Measurements from ENCODE around the gene ST3GAL2.
"Not testable (repeated sequence)": the region's sequence is repeated elsewhere in the genome, so short reads cannot be mapped to it uniquely, and the experiment has no call there.

ST3GAL2 gene

GRCh38 chr16:70417661-70418060 is 21.2 kb downstream of the ST3GAL2 start:
- no peak for DNase-seq (ENCODE audit: low spot score)

- DNase-seq (ENCODE audit: low spot score) = no peak
Observed at GRCh38 chr16:70416748-70417616, 21.9 kb downstream of the ST3GAL2 start.

GRCh38 chr16:70413572-70413971 is 25.3 kb downstream of the ST3GAL2 start:
- not testable (repeated sequence) for DNase-seq (ENCODE audit: low spot score)

- DNase-seq (ENCODE audit: low spot score) = no peak
Observed at GRCh38 chr16:70412385-70412784, 26.5 kb downstream of the ST3GAL2 start.

DNA sequence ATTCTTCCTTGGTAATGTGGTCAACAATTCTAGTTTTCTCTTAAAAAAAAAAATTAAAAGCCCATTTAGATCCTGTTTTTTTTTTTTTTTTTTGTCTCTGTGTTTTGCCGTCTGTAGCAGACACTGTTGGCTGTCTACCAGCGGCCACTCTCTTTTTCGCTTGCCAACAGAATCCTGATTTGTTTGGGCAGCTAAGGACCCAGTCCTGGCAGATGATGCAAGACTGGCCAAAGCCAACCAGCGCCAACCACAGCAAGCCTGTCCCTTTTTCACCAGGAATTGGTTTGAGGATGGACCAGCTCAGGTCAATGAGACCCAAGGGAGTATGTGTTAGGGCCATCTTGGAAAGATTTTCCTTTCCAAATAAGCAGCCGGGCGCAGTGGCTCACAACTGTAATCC is 28.2 kb downstream of the ST3GAL2 start:
- no peak for DNase-seq (ENCODE audit: low spot score)

DNA sequence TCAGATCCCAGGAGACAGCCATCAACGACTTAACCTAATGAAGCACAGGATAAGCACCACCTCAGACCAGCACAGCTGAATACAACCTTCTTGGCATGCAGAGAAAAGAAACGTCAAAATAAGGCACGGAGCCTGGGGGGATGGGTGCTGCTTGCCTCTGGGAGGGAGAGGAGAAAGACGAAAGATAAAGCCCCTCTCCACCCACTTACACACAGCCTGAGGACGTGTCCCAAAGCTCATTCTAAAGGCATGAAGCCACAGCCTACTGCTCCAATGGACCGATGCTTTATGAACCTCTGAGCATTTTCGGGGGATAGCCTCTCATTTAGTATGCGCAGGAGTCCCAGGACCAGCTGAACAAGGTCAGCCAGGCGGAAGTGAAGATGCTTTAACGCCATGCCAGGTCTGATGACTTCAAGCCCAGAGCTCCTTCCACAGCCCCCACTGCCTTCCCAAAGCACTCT is 31.1 kb downstream of the ST3GAL2 start:
- no peak for DNase-seq (ENCODE audit: low spot score)

DNA sequence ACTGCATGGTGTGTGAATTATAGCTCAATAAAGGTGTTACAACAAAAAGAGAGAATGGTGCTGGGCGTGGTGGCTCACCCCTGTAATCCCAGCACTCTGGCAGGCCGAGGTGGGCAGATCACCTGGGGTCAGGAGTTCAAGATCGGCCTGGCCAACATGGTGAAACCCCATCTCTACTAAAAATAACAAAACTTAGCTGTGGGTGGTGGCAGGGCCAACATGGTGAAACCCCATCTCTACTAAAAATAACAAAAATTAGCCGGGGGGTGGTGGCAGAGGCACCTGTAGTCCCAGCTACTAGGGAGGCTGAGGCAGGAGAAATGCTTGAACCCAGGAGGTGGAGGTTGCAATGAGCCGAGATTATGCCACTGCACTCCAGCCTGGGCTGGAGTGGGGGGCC is 32.8 kb downstream of the ST3GAL2 start:
- DNase-seq (ENCODE audit: low spot score) = not testable (repeated sequence)

DNA sequence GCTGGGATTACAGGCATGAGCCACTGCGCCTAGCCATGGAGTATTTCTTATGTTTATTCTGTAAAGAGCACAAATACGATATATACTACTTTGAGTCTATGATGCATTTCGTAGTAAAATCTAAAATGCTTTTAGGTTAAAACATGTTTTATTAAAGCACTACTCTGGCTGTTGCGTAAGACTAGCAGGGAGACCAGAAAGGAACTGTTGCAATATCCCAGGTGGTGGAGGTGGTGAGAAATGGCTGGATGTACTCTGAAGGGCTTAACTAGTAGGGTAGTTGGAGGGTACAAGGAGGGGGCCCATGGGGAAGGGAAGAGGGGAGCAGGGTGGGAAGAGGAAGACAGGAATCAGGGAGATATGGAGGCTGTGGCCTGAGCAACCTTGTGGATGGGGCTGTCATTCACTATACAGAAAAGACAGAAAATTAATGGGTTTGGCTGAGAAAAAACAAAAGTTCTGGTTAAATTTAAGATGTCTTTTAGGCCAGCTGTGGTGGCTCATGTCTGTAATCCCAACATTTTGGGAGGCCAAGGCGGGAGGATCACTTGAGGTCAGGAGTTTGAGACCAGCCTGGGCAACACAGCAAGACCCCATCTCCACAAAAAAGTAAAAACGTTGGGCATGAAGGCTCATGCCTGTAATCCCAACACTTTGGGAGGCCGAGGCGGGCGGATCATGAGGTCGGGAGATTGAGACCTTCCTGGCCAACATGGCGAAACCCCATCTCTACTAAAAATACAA is 35.8 kb downstream of the ST3GAL2 start:
- no peak for DNase-seq (ENCODE audit: low spot score)

DNA sequence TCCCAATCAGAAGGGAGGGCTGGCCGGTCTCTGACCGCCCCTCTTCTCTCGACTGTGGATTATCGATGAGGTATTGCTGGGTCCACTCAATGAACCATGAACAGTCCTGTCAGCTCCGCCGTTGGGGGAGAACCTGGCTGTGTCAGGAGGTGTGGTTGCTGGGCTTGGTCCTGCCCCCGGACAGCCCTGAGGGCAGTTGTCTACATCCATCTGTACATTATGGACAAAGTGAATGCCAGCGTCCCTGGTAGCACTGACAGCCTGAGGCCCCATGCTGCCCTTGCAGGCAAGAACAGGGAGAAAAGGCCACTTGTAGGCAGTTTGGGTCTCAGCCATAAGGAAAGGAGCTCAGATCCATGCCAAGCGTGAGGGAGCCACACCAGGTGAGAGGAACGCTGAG is 38.9 kb downstream of the ST3GAL2 start:
- DNase-seq (ENCODE audit: low spot score) = no peak

- DNase-seq (ENCODE audit: low spot score) = no peak
Observed at GRCh38 chr16:70399381-70399780, 39.5 kb downstream of the ST3GAL2 start.

- DNase-seq (ENCODE audit: low spot score) = no peak
Observed at GRCh38 chr16:70398177-70398743, 40.6 kb downstream of the ST3GAL2 start.

DNA sequence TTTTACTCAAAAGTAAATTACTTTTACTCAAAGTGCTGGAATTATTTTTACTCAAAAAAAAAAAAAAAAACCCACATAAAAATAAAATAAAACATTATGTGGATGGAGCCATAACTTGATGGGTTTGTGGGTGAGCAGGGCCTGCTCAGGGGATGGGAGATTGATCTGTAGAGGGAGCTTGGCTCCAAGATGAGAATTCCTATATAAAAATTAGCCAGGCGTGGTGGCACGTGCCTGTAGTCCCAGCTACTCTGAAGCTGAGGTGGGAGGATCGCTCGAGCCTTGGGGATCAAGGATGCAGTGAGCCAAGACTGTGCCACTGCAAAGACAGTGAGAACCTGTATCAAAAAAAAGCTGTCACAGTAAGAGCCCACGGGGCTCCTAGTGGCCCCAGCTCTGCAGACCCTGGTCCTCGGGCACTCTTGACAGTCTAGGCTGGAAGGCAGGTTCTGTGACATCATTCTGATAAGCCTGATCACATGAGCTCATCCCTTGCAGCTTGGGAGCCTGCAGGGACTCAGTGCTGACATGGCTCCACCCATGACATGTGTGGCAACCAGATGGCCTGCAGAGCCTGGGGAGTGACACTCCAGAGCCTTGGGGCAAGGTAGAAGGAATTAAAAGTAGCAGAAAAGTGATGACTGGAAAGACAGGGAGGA is 42.5 kb downstream of the ST3GAL2 start:
- peak; percentile 70 for DNase-seq (ENCODE audit: low spot score)

DNA sequence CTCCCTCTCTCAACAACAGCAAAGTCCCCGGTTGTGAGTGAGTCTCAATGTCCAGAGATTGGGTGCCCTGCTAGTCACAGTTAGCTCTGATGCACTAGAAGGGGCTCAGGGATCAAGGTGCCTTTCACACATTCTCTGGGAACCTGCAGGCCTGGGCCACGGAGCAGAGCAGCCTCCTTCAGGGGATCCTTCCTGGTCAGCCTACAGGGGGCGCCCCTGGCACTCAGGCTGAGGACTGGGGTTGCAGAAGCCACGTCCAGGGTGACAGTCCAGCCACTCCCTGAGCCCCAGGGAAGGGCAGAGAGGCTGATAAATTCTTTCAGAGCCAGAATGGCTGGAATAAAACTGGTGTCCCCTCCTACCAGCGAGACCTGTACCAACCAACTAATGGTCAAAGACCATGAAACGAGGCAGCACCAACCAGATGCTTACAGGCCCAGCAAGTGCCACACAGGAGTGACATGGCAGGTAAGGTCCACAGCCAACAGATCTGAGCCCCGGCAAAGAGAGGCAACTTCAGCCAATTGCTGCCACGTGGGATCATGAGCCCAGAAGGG is 43.5 kb downstream of the ST3GAL2 start:
- DNase-seq (ENCODE audit: low spot score) = peak; percentile 54

DNA sequence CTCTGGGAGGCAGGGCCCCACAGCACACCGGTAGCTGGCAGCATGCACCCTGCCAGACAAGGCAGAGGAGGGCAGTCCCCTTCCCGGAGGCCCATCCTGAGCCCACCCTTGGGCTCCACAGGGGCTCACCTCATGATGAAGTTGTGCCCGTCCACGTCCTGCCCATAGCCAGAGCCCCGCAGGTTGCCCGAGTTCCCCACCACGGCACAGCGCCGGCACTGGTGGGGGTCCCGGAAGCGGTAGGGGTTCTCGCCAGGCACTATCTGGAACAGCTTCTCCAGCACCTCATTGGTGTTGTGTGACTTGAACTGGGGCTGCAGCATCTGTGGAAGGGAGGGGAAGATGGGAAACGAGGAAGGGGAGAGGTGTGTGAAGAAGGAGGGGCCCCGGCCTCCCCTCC is 44.0 kb downstream of the ST3GAL2 start:
- no peak for DNase-seq (ENCODE audit: low spot score)

DNA sequence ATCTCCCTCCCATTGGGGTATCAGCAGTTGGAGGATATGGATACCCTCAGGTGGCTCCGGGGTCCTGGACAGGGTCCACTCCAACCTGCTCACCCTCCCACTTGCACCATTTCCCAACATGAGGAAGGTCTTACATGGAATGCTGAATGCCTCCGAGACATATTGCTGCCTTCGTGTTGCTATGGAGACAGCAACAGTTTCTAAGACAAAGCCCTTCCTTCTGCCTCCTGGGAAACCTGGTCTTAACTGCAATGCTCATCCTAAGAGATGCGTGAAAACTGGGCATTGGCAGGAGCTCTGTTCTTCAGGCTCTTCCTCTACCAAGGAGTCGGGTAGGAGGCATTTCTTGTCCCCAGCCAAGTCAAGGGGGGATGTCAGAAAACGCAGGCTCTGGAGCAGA is 45.2 kb downstream of the ST3GAL2 start:
- DNase-seq (ENCODE audit: low spot score) = no peak

- DNase-seq (ENCODE audit: low spot score) = no peak
Observed at GRCh38 chr16:70392606-70393005, 46.3 kb downstream of the ST3GAL2 start.

GRCh38 chr16:70391881-70392481 is 46.9 kb downstream of the ST3GAL2 start:
- DNase-seq (ENCODE audit: low spot score) = peak; percentile 95

GRCh38 chr16:70391446-70391845 is 47.5 kb downstream of the ST3GAL2 start:
- DNase-seq (ENCODE audit: low spot score) = no peak

- no peak for DNase-seq (ENCODE audit: low spot score)
Observed at GRCh38 chr16:70390774-70391173, 48.1 kb downstream of the ST3GAL2 start.

- no peak for DNase-seq (ENCODE audit: low spot score)
Observed at GRCh38 chr16:70388006-70388680, 50.8 kb downstream of the ST3GAL2 start.
